Measurements from ENCODE around the gene TNRC6C.

The TNRC6C gene

GRCh38 chr17:78116411-78116810 is 157.9 kb downstream of the TNRC6C start:
- FAIRE-seq, result no peak

DNA sequence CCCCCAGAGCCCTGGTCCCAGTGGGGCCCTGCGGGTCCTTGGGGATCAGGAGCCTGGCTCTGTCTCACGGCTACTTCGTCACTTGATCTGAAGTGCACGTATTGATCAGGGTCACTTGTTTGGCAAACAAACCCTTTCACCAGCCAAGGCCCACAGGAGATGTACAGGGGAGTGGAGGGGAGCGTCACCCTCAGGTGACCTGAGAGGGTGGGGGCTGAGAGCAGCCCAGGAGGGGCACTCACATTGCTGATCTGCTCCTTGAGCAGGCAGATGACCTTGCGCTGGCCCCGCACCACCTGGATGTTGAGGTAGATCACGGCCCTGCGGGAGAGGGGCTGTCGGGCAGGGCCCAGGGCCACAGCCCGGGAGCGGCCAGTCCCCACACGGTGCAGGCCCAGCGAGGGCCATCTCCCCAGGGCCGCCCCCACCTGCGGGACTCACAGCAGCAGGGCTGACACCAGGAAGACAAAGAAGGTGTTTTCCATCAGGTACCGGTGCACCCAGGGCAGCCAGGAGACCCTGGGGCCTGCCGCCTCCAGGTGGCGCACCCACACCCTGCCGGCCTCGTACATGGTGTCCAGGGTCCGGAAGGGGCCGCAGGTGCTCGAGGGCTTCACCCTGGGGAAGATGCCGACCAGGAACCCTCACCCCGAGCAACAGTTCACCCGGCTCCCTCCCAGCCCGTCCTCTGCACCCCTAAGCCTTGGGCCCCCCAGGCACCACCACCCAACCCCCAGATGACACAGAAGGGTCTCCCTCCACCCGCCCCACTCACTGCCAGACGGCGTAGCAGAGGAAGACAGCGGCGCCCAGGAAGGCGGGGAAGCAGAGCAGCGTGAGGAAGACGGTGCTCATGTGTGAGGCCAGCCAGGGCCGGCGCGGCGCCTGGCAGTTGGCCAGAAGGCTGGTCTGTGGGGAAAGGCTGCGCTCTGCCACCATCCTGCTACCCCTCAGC is 158.8 kb downstream of the TNRC6C start:
- FAIRE-seq, result no peak

- FAIRE-seq, result no peak
These were observed 160.3 kb downstream of the TNRC6C start for GRCh38 chr17:78118801-78119241.

GRCh38 chr17:78120537-78120936 is 162.0 kb downstream of the TNRC6C start:
- no peak for FAIRE-seq

DNA sequence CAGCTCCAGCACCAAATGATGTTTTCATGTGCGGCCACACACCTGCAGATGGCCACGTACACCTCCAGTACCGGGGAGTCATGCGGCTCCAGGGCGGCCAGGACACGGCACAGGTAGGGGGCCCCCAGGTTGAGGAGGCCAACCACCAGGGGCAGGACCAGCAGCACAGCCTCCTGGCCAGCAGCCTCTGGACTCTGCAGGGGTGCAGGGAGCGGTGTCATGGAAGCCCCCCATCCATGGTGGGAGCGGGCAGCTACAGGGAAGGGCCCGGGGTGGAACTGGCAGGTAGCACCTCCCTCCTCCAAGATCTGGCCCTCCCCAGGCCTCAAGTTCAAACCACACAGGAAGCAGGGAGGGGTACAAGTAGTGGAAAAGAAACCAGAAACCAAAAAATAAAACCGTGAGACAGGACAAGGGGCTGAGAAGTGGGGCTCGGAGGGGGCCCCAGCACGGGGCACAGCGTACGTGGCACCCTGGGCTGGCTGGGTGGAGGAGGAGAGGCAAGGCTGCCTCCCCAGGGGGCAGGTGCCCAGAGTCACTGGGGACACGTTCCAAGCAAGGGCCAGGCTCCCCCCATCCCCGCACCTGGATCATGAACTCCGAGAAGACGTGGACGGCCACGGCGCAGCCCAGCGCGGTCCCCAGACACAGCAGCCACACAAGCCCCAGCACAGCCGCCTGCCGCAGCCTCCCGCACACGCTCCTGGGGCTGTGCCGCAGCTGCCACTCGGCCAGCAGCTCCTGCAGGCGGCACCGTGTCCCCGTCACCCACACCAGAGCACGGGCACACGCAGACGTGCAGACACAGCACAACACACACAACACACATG is 162.7 kb downstream of the TNRC6C start:
- no peak for FAIRE-seq

DNA sequence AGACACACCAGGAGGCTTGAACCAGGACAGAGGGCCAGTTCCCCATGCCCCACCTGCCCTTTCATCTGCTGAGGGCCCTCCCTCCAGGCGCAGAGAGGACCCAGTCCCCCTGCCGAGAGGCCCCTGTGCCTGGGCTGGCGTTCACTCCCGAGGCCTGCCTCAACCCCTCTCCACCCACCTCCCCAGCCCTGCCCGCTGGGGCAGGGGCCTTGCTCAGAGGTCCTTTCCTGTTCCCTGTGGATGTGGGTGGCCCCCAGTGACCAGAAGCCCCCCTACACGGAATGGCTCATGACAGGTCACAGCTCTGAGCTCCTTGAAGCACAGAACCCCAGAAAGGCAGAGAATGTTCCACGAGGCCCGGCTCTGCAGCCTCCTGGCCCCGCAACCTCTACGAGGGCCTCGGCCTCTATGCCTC is 163.3 kb downstream of the TNRC6C start:
- FAIRE-seq, result no peak

GRCh38 chr17:78122216-78122930 is 163.9 kb downstream of the TNRC6C start:
- FAIRE-seq, result no peak

DNA sequence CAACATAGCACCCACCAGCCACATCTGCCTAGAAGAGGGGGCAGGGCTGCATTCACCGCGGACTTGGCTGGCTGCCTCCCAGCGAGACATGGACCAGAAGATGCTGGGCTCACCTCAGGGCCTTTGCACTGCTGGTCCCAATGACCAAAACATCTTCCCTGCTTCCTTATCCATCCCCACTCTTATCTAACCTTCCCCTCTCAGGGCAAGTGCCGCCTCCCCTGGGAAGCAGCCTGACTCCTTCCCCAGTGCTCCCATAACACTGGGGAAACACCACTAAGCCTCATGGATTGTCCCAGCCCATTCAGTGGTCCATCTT is 164.4 kb downstream of the TNRC6C start:
- FAIRE-seq, result no peak

GRCh38 chr17:78123258-78123929 is 164.9 kb downstream of the TNRC6C start:
- FAIRE-seq, result no peak

- FAIRE-seq, result no peak
These were observed 165.8 kb downstream of the TNRC6C start for GRCh38 chr17:78124081-78124835.

DNA sequence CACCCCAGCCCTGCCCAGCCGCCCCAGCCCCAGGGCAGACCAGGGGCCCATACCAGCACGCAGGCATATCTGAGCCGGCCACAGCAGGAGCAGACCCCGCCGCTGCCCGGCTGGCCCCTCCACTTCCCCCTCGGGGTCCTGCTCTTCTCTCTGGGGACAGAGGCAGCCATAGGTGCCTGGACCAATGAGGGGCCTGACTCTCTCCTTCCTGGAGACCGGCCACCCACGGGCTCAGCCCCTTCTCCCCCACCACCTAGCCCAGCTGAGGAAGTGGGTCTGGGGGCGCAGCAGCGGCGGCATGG is 166.3 kb downstream of the TNRC6C start:
- no peak for FAIRE-seq

DNA sequence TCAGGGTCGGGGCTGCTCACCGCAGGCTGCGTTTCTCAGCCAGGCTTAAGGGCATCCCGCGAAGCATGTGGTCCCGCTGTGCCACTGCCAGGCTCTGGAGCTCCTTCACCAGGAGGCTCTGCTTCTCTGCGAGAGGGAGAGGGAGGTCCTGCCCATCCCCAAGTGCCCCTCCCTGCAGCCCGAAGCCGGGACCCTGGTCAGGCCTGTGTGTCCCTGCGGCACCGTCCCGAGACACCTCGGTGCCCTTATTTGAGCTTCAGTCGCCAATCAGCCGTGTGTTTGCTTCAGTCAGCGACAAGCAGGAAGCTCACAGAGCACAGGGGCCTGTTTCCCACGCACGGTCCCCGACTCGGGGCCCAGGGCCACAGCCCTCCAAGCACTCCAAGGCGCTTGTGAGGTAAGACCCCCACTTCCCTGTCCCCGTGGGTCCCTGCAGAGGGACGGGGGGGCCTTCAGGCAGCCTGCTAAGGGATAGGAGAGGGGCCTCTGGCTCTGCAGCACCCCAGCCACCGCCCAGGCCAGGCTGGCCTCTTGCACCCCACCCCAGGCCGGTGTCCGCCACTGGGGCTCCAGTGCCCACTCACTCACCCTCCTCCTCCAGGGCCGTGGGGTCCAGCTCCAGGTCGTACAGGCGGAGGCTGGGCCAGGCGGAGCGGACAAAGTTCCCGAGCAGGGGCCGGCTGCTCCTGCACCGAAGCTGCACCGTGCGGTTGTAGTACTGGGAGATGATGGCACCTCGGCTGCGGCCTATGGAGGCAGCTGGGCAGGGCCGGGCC is 166.8 kb downstream of the TNRC6C start:
- no peak for FAIRE-seq

DNA sequence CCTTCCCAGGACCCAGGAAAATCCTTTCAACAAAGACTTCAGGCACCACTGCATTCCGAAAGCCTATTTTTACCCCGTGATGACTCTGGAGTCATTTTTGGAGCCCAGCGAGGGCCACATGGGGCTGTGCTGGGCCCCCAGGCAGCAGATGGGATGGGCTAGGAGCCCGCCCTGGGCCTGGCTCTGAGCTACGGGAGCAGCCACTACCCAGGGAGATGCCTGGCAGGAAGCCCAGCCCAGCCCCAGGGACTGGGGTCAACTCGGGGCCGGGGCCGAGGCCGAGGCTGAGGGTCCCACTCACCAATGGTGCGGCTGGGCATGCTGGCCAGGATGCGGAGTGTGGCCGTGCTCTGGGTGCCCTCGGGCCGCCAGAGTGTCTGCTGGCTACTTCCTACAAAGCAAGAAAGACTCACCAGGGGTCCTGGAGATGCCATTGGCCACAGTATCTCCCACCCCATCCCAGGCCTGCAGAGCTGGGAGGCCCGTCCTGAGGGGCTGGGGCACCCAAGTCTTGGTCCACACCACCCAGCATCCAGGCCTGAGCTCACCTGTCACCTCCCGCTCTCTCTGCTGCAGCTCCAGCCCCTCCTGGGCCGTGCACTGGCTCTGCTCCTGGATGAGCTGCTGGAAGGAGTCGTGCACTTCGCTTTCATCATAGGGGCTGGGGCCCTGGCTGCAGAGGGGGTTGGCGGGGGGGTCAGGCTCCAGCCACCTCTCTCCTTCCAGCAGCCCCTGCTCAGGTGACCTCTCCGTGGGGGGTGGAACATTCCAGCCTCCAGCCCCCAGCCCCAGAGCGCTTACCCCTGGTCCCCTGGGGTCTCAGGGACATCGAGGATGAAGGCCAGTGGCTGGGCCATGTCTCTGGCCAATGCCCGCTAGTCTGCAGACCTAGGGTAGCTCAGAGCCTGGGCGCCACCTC is 167.7 kb downstream of the TNRC6C start:
- FAIRE-seq, result no peak

DNA sequence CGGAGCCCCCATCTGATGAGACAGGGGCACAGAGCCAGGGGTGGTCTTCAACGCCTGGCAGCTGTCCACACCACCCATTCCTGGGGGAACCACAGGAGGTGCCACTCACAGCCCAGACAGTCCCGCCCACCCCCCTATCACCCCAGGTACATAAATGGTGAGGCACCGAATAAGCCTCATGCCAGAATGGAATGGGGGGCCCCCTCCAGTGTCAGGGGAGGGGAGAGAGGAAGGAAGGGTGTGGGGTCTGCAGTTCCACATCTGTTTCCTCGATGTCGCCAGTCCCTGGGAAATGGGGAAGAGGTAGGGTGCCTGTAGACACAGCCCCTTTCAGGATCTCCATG is 168.4 kb downstream of the TNRC6C start:
- FAIRE-seq, result no peak

GRCh38 chr17:78127239-78127887 is 168.9 kb downstream of the TNRC6C start:
- FAIRE-seq, result no peak

GRCh38 chr17:78127888-78128550 is 169.5 kb downstream of the TNRC6C start:
- no peak for FAIRE-seq

DNA sequence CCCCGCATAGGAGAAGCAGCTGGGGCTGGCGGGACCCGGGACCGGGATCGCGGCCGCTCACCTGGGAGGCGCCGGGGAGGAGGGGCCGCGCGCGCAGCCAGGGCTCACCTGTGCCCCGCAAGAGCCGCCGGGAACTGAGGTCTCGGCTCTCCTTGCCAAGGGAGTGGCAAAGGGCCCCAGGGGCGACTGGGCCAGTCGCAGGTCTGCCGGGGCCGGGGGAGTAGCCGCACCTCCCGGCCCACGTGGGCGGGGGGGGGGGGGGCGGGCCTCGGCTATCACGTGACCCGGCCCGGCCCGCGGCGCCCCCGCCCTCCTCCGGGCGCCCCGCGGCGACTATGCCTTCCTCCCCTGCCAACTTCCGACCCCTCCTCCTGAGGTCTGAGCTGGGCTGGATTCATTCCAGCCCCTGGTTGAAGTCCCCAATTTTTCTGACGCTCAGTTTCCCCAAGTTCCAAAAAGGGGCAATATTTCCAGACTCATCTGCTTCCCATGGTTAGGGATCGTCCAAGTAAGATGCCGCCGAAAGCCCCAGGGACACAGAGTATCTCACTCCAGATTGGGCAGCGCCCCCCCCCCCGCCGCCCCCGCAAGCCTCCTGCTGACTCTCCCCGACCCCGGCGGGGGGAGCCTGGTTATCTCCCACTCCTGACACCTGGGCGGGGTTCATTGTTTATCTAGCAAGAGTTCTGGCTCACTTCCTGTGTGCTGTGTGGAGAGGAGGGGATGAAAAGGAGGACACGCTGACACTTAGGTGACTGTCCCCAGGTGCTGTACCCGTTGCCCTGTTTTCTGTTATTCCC is 170.2 kb downstream of the TNRC6C start, which contains the start of gene TMC6:
TMC6 (minus strand) TSS at position 205 of the 800 bp plus-strand sequence. CDS start 1,923 bp downstream, outside the sequence.
- no peak for FAIRE-seq

Measured in islet of Langerhans (tissue), 1 donor.